T47D (cell line): ENCODE results near the gene PRUNE2.
A peak's percentile ranks its signal among the peaks of the same experiment; 100 is the strongest.

Experiments
- DNase-seq, 2 experiments: peaks; one replicate each; pipeline versions ENCODE4 v3.0.0 to v3.0.0-alpha.2; 2011 to 2012; ENCODE audit warnings: low read depth in 1 of 2, low spot score in 1 of 2
- JUND ChIP-seq: IDR thresholded peaks from 2 replicates; pipeline ENCODE4 v1.6.1; 2012; ENCODE audit warnings: low read depth
- in situ Hi-C: cut with HindIII; loops from 2 replicates; pipeline ENCODE4 v1.10.0; 2016; ENCODE audit warnings: low sequenced_read_pairs, low pct_unique_long_range_greater_than_20kb

PRUNE2 gene

DNA sequence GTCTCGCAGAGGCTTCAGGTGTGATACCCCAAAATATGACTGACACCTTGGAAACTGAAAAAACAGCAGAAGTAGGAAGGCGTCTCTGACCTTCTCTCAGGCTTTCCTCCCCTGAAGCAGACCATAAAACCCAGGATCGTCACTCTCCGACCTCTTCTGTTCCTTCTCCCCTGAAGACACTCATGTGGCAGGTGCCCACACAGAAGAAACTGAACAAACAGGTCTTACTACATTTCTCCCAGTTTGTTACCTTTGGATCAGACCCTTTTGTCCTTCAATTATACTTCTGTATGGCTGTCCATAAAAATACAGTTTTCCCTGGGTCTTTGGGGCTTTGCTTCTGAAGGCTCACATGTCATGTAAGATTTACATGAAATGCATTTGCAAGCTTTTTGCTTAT lies 10.3 kb upstream of the PRUNE2 start:
- TF ChIP-seq JUND, result no peak
- in situ Hi-C loops, result no loop called here
- DNase-seq, result peak in 1 of 2 experiments; percentile 5

DNA sequence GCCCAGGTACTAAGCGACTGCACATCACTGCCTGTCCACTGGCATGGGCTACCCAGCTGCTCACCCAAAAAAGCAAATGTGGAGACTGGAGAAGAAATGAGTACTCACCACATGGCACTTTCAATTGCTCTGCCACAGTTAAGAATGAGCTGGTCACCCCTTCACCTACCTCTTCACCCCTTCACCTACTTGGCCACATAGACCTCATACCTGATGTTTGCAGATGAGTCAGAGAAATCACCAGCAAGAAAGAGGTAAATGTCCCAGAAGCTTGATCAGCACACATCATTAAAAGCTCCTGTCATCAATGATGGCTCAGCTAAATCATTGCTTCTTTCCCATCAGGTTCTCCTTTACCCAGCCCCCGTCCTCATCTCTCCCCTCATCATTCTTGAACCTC lies 7.6 kb upstream of the PRUNE2 start:
- DNase-seq, result no peak
- in situ Hi-C loops, result no loop called here
- no peak for TF ChIP-seq JUND

DNA sequence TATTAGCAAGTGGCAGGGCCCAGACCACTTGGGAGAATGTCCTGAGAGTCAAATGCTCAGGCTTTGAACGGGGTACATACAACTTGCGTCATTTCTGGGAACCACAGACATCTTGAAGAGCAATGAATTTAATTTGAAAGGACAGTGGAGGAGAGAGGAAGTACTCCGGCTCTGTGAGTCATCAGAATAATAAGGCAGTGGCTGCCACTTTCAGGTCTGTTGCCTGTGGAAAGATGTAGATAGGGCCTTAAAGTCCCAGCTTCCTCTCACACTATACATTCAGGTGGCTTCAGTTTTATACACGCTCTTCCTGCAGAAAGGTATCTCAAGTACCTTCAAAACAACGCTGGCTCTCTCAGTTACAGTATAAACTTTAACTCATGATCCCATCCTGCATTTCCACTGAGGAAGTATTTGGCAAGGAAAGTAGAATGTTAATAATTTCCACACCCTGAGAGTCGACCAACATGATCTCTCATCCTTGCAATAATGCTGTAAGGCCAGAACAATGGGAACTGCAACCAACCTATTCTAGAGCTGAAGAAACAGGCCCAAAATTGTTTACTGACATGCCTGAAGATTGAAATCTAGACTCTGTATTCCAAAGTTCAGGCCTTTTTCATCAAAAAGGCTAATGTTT lies 6.8 kb upstream of the PRUNE2 start:
- no peak for DNase-seq
- in situ Hi-C loops, result no loop called here
- TF ChIP-seq JUND, result no peak

DNA sequence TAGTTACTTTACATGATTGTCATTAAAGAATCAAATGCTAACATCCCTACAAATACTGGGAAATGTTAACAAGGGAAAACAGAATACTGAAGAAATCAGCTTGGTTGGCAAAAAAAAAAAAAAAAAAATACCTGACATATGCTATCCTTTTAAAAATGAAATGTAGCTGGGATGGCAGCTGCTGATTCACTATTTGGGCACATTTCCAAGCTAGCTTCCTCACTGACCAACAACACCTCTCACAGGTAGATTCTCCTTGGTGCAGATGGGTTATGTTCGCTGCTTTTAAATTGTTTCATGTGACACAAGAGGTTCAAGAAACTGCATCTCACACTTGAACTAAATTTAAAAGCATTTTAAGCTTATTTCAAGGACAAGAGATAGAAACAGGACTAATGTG lies 6.1 kb upstream of the PRUNE2 start:
- TF ChIP-seq JUND, result no peak
- no peak for DNase-seq
- in situ Hi-C loops, result no loop called here

DNA sequence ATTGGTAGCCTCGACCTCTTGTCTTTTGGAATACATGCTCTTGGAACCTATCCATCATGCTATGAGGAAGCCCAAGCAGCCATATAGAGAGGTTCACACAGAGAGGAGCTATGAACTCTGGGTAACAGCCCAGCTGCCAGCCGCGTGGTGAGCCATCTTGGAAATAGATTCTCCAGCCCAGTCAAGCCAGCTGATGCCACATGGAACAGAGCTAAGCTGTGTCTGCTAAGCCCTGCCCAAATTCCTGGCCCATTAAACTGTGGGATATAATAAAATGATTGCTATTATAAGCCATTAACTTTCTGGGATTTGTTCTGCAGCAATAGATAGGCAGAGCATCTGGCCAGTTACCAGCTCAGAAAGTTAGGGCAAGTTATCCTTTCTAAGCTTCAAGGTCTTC lies 4.9 kb upstream of the PRUNE2 start:
- in situ Hi-C loops, result no loop called here
- DNase-seq, result no peak
- no peak for TF ChIP-seq JUND

DNA sequence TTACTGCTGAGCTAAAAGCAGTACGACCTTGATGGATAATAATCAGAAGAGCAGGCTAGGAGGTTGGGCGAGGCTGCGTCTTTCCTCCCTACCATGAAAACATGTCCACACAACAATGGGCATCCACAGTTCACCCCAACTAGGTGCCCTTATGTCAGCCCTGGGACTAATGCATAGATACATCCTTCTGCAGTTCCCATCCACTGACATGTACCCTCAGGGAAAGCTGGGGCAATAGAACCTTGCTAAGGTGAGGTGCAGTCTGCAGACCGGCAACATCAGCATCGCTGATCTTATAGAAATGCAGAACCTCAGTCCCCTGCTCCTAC lies 697 bp upstream of the PRUNE2 start:
- TF ChIP-seq JUND, result no peak
- DNase-seq, result no peak
- in situ Hi-C loops, result no loop called here

DNA sequence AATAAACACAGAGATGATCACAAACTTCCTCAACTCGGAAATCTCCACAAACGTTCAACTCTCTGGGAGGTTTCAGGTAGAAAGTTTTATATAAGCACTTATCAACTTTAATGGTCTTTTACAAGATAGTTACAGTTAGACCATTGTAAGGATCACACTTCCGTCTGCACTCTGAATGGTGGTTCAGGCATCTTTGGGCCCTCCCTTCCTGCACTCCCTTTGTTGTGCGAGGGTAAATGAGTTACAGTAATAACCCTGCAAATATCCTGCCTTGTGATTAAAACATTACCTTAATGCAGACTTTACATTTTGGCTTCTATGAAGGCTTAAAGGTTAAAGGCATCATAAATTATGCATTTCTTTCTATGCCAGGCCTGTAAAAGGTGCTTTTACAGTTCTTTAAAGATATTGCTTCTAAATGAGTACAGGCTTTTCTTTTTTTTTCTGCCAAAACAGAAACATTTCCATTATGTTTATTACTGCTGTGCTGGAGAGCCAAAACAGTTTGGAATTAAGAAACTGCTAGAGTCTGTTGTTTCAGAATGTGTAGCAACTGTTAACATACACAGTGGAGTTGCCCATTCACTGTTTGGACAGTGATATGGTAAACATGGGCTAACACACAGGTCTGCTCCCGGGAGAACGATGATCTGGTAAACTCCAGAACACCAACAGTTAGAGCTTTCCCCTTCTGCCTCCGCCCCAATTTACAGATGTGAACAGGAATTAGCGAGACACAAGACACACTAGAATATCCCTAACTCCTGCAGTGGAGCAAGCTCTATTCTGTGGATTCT lies 1.1 kb downstream of the PRUNE2 start:
- in situ Hi-C loops, result no loop called here
- DNase-seq, result no peak
- TF ChIP-seq JUND, result no peak

DNA sequence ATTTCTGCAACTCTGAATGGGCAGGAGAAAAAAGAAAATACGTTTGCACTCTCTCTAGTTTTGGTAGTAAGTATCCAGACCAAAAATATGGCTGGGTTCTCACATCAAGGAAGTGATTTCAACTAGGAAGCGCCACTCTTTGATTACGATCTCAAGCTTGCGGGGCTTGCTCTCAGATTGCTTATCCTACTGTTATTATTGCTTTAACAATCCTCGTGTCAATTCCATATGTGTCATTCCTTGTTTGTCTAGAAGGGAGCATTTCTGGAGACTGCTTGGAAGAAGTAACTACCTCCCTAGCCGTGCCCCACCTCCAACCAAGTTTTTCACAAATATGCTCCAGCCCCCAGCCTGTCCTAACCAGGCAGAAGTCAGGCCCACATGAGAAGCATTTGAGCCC lies 3.5 kb downstream of the PRUNE2 start:
- no peak for TF ChIP-seq JUND
- DNase-seq, result no peak
- in situ Hi-C loops, result no loop called here

DNA sequence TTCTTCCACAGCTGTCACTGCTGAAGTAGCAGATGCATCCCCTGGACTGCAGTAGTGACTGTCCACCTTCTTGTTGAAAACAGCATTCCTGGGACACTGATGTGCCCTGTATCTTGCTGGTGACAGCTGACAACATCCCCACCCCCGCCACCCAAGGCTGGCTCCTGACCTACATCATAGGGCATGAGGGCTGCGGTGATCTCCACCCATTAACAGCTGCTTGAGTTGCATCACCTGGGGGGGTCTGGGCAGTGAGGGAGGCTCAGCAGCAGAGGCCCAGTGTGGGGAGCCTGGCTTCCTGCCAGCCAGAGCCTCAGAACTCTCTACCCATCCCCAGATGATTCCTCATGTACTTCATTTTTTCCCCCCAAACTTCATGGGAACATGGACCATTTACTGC lies 4.1 kb downstream of the PRUNE2 start:
- no peak for TF ChIP-seq JUND
- in situ Hi-C loops, result no loop called here
- DNase-seq, result no peak

DNA sequence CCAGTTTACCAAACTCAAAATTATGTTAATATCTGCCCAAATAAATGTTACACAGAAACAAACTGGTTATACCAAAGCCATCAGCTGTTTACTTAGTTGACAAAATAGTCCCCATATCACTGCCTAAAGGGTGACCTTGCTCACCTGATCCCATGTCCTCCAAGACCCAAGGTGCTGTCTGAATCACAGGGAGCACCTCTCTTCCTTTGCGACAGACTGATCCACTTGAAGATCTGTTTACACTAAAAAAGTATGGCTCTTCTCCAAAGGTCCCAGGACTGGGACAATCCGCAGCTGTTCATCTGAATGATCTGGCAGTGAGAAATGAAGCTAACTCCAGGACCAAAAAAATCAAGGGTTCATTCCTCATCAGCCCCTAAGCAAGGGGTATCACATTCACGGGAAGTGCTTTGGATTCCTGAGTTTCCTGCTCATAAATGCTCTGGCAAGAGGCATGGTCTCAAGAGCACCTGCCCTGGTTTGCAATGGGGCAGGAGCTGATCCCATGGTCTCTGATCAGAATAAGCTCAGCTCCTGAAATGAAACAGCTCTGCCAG lies 5.0 kb downstream of the PRUNE2 start:
- in situ Hi-C loops, result no loop called here
- no peak for DNase-seq
- no peak for TF ChIP-seq JUND

DNA sequence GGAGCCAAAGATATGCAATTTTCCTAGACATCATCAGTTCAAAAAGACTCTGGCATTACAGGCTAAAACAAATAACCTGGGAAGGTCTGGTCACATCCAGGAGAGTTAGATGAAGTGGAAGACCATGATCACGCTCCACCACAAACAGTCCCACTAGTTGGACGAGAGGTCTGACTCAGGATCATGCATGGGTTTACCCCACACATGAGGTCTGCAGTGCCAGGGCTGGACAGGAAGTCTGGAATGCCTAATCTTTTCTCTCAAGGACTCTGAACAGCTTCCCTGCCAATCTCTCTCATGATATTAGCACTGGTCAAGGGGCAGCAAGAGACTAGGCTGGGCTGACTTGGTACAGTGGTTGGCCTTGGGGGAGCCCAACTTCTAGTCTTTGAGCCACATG lies 7.1 kb downstream of the PRUNE2 start:
- in situ Hi-C loops, result no loop called here
- TF ChIP-seq JUND, result no peak
- no peak for DNase-seq

DNA sequence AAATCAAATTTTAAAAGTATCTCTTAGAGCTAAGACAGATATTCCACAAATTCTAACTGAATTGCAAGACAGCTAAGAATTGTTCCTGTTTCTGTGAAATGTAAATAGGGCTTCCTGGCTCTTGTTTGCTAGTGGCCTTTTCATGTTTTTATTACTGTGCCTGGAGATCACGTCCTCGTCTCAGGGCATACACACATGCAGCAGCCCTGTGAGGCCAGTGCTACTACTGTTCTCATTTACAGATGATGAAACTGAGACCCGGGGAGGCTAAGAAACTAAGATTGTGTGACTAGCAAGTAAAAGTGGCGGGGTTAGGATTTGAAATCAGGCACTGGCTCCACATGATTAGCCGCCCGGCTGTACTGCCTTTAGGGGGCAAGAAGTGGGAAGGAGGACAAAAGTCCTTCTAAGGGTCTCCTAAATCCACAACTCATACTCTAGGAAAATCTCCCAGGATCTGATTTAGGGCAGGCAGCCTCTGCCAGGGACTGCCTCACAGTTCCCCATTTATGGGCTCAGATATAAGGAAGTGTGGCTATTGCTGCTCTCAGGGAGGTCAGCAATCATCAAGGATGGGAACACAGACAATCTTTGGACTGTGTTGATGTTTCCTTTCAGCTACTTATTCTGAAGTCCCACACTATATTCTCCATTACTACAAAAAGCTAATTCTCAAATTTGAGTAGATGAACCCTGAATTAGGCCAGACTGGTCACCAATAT lies 7.9 kb downstream of the PRUNE2 start:
- in situ Hi-C loops, result no loop called here
- DNase-seq, result no peak
- no peak for TF ChIP-seq JUND

DNA sequence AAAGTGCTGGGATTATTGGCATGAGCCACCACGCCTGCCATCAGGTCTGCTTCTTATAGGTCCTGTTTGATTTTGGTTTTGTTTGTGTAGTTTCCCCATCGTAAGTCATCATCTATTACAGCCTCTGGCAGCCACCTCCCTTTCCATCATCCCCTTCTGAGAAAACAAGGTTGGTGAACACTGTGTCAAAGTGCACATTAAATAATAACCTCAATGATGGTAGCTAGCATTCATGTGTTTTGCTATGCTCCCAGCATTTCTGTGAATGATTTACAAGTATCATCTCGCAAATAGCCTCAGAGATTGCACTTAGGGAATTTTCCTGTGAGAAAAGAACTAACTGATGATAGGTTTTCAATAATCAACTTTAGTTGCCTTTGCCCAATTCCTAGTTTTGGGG lies 9.9 kb downstream of the PRUNE2 start:
- in situ Hi-C loops, result no loop called here
- no peak for TF ChIP-seq JUND
- DNase-seq, result no peak

DNA sequence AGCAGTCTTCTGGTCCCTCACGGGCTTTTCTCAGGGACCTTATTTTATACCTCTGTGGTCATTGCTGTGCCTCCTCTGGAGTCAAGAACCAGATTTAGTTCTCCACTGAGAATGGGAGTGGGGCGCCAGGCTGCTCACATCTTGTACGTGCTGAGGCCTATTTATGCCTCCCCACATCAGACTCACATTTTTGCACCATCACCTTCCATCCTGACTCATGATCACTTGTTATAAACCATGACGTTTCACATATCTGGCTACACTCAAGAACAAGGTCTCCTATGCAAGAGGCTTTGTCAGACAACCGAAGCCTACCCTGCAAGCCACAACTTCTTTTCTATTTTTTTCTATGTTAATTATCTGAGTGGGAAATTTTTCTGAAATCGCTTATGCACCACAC lies 10.7 kb downstream of the PRUNE2 start:
- in situ Hi-C loops, result no loop called here
- no peak for DNase-seq
- no peak for TF ChIP-seq JUND
